SU-DHL-6 (cell line): Measurements from ENCODE around the gene CPNE4.

Experiments
- CTCF ChIP-seq: fragments of 200-600 bp; sonication (generic); IDR thresholded peaks from one replicate; pipeline ENCODE4 v1.5.1; 2017; ENCODE audit warnings: antibody characterized with exemption, mild to moderate bottlenecking, low read length, moderate library complexity; ENCODE audit not compliant: insufficient read depth, poor library complexity, severe bottlenecking
- EZH2phosphoT487 ChIP-seq: fragments of 200-600 bp; sonication (generic), shearing (Covaris generic); conservative IDR thresholded peaks from 2 replicates; pipeline ENCODE4 v1.6.1; 2018; ENCODE audit warnings: mild to moderate bottlenecking, antibody characterized with exemption, low read length, moderate library complexity, mixed read lengths

DNA sequence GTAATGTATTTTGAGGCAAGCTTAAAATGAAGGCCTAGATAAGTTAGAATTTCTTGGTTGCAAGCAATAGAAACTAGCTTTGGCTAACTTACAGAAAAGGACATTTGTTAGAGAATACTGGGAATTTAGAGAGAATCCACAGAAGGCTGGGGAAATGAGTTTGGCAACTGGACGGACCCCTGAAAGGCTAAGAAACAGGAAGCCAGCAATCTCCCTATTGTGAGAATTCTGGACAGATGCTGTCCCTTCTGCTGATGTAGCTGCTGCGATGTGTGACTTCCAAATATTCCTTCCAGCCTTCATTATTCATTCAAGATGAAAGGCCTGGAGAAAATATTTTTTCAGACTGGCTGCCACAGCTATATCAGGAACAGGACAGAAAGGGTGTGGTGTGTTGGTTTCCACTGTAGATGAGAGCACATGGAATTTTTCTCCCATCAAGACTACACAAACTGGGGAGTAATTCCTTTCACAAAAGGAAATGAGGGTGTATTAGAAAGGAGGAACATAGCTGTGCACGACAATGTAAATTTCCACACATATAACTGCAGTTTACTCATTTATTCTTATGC is 213.5 kb downstream of the CPNE4 start:
- no peak for TF ChIP-seq CTCF
- TF ChIP-seq EZH2phosphoT487, result no peak
